Endodermal cell (in vitro differentiated cells): ENCODE measurements around the gene RIMS3. TPM values are rescaled to one million over a fixed set of nuclear protein-coding genes. Genes with fewer than 3 reads are reported as not detected.

Source experiments
- DNase-seq: peaks from one replicate; pipeline ENCODE4 v3.0.0-alpha.2; 2017
- H3K27ac ChIP-seq: 2 replicates; pipeline ENCODE4 v1.5.1; 2013; ENCODE audit warnings: mild to moderate bottlenecking, low read depth, low read length, moderate library complexity
- H3K27me3 ChIP-seq: 2 replicates; pipeline ENCODE4 v1.6.1; 2013; ENCODE audit warnings: mild to moderate bottlenecking, low read length, moderate library complexity; ENCODE audit not compliant: insufficient read depth, control insufficient read depth, poor library complexity, severe bottlenecking
- H3K36me3 ChIP-seq: 2 replicates; pipeline ENCODE4 v1.7.0; 2013; ENCODE audit warnings: mild to moderate bottlenecking, low read length, moderate library complexity; ENCODE audit not compliant: control insufficient read depth, insufficient read depth
- H3K4me1 ChIP-seq: one replicate; pipeline ENCODE4 v1.7.0; 2013; ENCODE audit warnings: low read length; ENCODE audit not compliant: control insufficient read depth, insufficient read depth
- H3K4me3 ChIP-seq: 2 replicates; pipeline ENCODE4 v1.5.1; 2013; ENCODE audit warnings: mild to moderate bottlenecking, low read length, moderate library complexity
- H3K9ac ChIP-seq: 2 replicates; pipeline ENCODE4 v1.6.1; 2013; ENCODE audit warnings: mild to moderate bottlenecking, low read length, moderate library complexity; ENCODE audit not compliant: poor library complexity, severe bottlenecking; ENCODE audit errors: extremely low read depth
- H3K9me3 ChIP-seq: 2 replicates; pipeline ENCODE4 v1.6.1; 2013; ENCODE audit warnings: mild to moderate bottlenecking, low read length, moderate library complexity; ENCODE audit not compliant: control insufficient read depth
- H3K27ac Mint-ChIP-seq: 2 replicates; pipeline ENCODE4 v1.8.0; 2020; ENCODE audit warnings: mixed read lengths
- H3K27me3 Mint-ChIP-seq: 2 replicates; pipeline ENCODE4 v1.8.0; 2021; ENCODE audit warnings: mild to moderate bottlenecking, mixed read lengths; ENCODE audit not compliant: insufficient read depth
- H3K36me3 Mint-ChIP-seq: 2 replicates; pipeline ENCODE4 v1.8.0; 2020; ENCODE audit warnings: low read depth, mixed read lengths
- H3K4me1 Mint-ChIP-seq: 2 replicates; pipeline ENCODE4 v1.8.0; 2020; ENCODE audit warnings: mixed read lengths
- H3K4me3 Mint-ChIP-seq: 2 replicates; pipeline ENCODE4 v1.8.0; 2020; ENCODE audit warnings: mild to moderate bottlenecking, moderate library complexity, mixed read lengths
- H3K9me3 Mint-ChIP-seq: 2 replicates; pipeline ENCODE4 v1.8.0; 2020; ENCODE audit warnings: mild to moderate bottlenecking, mixed read lengths
- CTCF ChIP-seq: fragments of 200-600 bp; sonication (generic); conservative IDR thresholded peaks from 2 replicates; pipeline ENCODE4 v1.5.0; 2021; ENCODE audit warnings: antibody characterized with exemption, mild to moderate bottlenecking
- WGBS, 2 experiments: methylation state at CpG; one replicate each; pipeline versions ENCODE4 v1.1.5 to v1.1.7; 2013; ENCODE audit warnings: missing lambda C conversion rate in 2 of 2, mixed read lengths in 1 of 2; ENCODE audit not compliant: insufficient coverage in 1 of 2, insufficient read length in 1 of 2; 5-methylcytosine and 5-hydroxymethylcytosine counted together
- total RNA-seq, 2 donors: library from RNA; stranded (reverse); fragmentation: NEBNext Ultra II Directional in 1 of 2; extraction: Animal tissue kit (Norgen Biotek cat#: 25700) in 1 of 2; gene quantifications; 2 replicates in 1 of 2; 3 replicates in 1 of 2; pipeline ENCODE4 v1.2.1, GENCODE V29; 2021

The RIMS3 gene
- total RNA-seq, 2 donors from 2014 or later, result 8.0 to 12.0 TPM

GRCh38 chr1:40709100-40709801, 43.8 kb upstream of the RIMS3 start:
- WGBS, 2 experiments, result 0 to 2% methylated on average over 9 to 10 of the region's 10 CpGs
- peak; percentile 95 for DNase-seq
- no peaks in the 10 kb centered on the region for H3K27me3 Mint-ChIP-seq
- H3K27ac Mint-ChIP-seq, result peak overlapping the region; percentile 100
- Histone ChIP-seq H3K9ac (peak overlapping the region; percentile 97), H3K4me3 (peak overlapping the region; percentile 91), H3K27me3 (no peaks in the 10 kb centered on the region), H3K27ac (peak overlapping the region; percentile 93), H3K36me3 (peaks cover 13% of the 10 kb centered on the region), H3K4me1 (peaks cover 17% of the 10 kb centered on the region), H3K9me3 (no peaks in the 10 kb centered on the region)
- H3K4me1 Mint-ChIP-seq, result peaks cover 39% of the 10 kb centered on the region
- H3K4me3 Mint-ChIP-seq, result peak overlapping the region; percentile 94
- TF ChIP-seq CTCF, result no peak
- H3K9me3 Mint-ChIP-seq, result no peaks in the 10 kb centered on the region
- peaks cover 13% of the 10 kb centered on the region for H3K36me3 Mint-ChIP-seq

GRCh38 chr1:40708750-40709099, 43.2 kb upstream of the RIMS3 start:
- Histone ChIP-seq H3K36me3 (peaks cover 9% of the 10 kb centered on the region), H3K4me1 (peaks cover 17% of the 10 kb centered on the region), H3K9ac (peak overlapping the region; percentile 97), H3K9me3 (no peaks in the 10 kb centered on the region), H3K4me3 (peak overlapping the region; percentile 91), H3K27ac (peak overlapping the region; percentile 93), H3K27me3 (no peaks in the 10 kb centered on the region)
- no peaks in the 10 kb centered on the region for H3K27me3 Mint-ChIP-seq
- no peak for TF ChIP-seq CTCF
- H3K4me3 Mint-ChIP-seq, result peak overlapping the region; percentile 94
- no peak for DNase-seq
- H3K36me3 Mint-ChIP-seq, result peaks cover 13% of the 10 kb centered on the region
- 0 to 9% methylated on average over 3 of the region's 3 CpGs for WGBS, 2 experiments
- peak overlapping the region; percentile 100 for H3K27ac Mint-ChIP-seq
- H3K9me3 Mint-ChIP-seq, result no peaks in the 10 kb centered on the region
- H3K4me1 Mint-ChIP-seq, result peaks cover 39% of the 10 kb centered on the region

GRCh38 chr1:40706626-40707025, 41.1 kb upstream of the RIMS3 start:
- TF ChIP-seq CTCF, result no peak
- no peak for DNase-seq
- no peaks in the 10 kb centered on the region for H3K36me3 Mint-ChIP-seq
- no peaks in the 10 kb centered on the region for H3K9me3 Mint-ChIP-seq
- no peak overlapping the region for H3K4me3 Mint-ChIP-seq
- no peak overlapping the region for H3K27ac ChIP-seq
- WGBS, 2 experiments, result 95 to 100% methylated on average over 2 to 4 of the region's 4 CpGs
- no peak overlapping the region for H3K27ac Mint-ChIP-seq
- H3K4me1 Mint-ChIP-seq, result peaks cover 34% of the 10 kb centered on the region
- no peaks in the 10 kb centered on the region for H3K36me3 ChIP-seq
- H3K27me3 ChIP-seq, result no peaks in the 10 kb centered on the region
- H3K9me3 ChIP-seq, result no peaks in the 10 kb centered on the region
- H3K4me3 ChIP-seq, result no peak overlapping the region
- H3K9ac ChIP-seq, result no peak overlapping the region
- H3K4me1 ChIP-seq, result peaks cover 14% of the 10 kb centered on the region
- no peaks in the 10 kb centered on the region for H3K27me3 Mint-ChIP-seq
